Muscle layer of duodenum (tissue), 2 donors: Measurements from ENCODE around the gene TRDN.
A peak's percentile ranks its signal among the peaks of the same experiment; 100 is the strongest.

Source experiments
- H3K27ac ChIP-seq: one replicate; pipeline ENCODE4 v1.7.0; 2013; ENCODE audit warnings: mild to moderate bottlenecking, low read length
- H3K27me3 ChIP-seq: one replicate; pipeline ENCODE4 v1.7.0; 2013; ENCODE audit warnings: low read depth, mild to moderate bottlenecking, control low read depth, low read length
- H3K36me3 ChIP-seq, 2 donors: one replicate each; pipeline ENCODE4 v1.7.0; 2013; ENCODE audit warnings: low read length in 2 of 2, control low read depth in 1 of 2, mild to moderate bottlenecking in 1 of 2; ENCODE audit not compliant: insufficient read depth in 2 of 2, control insufficient read depth in 1 of 2
- H3K4me1 ChIP-seq, 2 donors: one replicate each; pipeline ENCODE4 v1.7.0; 2013; ENCODE audit warnings: low read length in 2 of 2, mild to moderate bottlenecking in 2 of 2, control low read depth in 1 of 2, moderate library complexity in 1 of 2; ENCODE audit not compliant: insufficient read depth in 2 of 2, control insufficient read depth in 1 of 2
- H3K4me3 ChIP-seq, 2 donors: one replicate each; pipeline ENCODE4 v1.7.0; 2013; ENCODE audit warnings: low read length in 2 of 2, low read depth in 1 of 2, mild to moderate bottlenecking in 1 of 2
- H3K9me3 ChIP-seq, 2 donors: one replicate each; pipeline ENCODE4 v1.7.0; 2013; ENCODE audit warnings: low read length in 2 of 2, control low read depth in 1 of 2, mild to moderate bottlenecking in 1 of 2; ENCODE audit not compliant: control insufficient read depth in 1 of 2
- donor health status: healthy.

TRDN gene

GRCh38 chr6:123207967-123208510 is 428.7 kb downstream of the TRDN start:
- H3K27me3 ChIP-seq: no peaks in the 10 kb centered on the region
- no peaks in the 10 kb centered on the region for H3K9me3 ChIP-seq
- no peak overlapping the region for H3K27ac ChIP-seq

GRCh38 chr6:123203928-123204327 is 432.8 kb downstream of the TRDN start:
- no peaks in the 10 kb centered on the region for H3K36me3 ChIP-seq
- peaks cover 0 to 5% of the 10 kb centered on the region in 2 donors for H3K9me3 ChIP-seq
- no peak overlapping the region for H3K4me3 ChIP-seq
- H3K4me1 ChIP-seq: no peaks in the 10 kb centered on the region
- H3K27ac ChIP-seq: no peak overlapping the region
- no peaks in the 10 kb centered on the region for H3K27me3 ChIP-seq

More at GRCh38 chr6:123207967-123208510, 428.7 kb downstream of the TRDN start:
- Histone ChIP-seq H3K4me3 (no peak overlapping the region), H3K4me1 (no peaks in the 10 kb centered on the region), H3K36me3 (no peaks in the 10 kb centered on the region)

GRCh38 chr6:123201869-123202372 is 434.8 kb downstream of the TRDN start:
- Histone ChIP-seq H3K9me3 (peaks cover 0 to 5% of the 10 kb centered on the region in 2 donors), H3K4me3 (peak overlapping the region in 1 of 2 donors; percentile 19), H3K4me1 (no peaks in the 10 kb centered on the region), H3K27ac (no peak overlapping the region), H3K27me3 (no peaks in the 10 kb centered on the region), H3K36me3 (no peaks in the 10 kb centered on the region)

GRCh38 chr6:123193298-123193697 is 443.5 kb downstream of the TRDN start:
- Histone ChIP-seq H3K36me3 (no peaks in the 10 kb centered on the region), H3K4me3 (no peak overlapping the region), H3K27me3 (no peaks in the 10 kb centered on the region), H3K9me3 (no peaks in the 10 kb centered on the region), H3K27ac (no peak overlapping the region), H3K4me1 (no peaks in the 10 kb centered on the region)

- no peaks in the 10 kb centered on the region for H3K9me3 ChIP-seq
- no peaks in the 10 kb centered on the region for H3K36me3 ChIP-seq
- no peaks in the 10 kb centered on the region for H3K4me1 ChIP-seq
- no peak overlapping the region for H3K27ac ChIP-seq
- H3K4me3 ChIP-seq: no peak overlapping the region
- no peaks in the 10 kb centered on the region for H3K27me3 ChIP-seq
These were observed 446.9 kb downstream of the TRDN start for GRCh38 chr6:123189816-123190215.

GRCh38 chr6:123182998-123183397 is 453.8 kb downstream of the TRDN start:
- no peaks in the 10 kb centered on the region for H3K27me3 ChIP-seq

GRCh38 chr6:123176706-123177105 is 460.0 kb downstream of the TRDN start:
- Histone ChIP-seq H3K27me3 (no peaks in the 10 kb centered on the region), H3K9me3 (no peaks in the 10 kb centered on the region), H3K4me1 (no peaks in the 10 kb centered on the region), H3K27ac (no peak overlapping the region), H3K36me3 (no peaks in the 10 kb centered on the region), H3K4me3 (no peak overlapping the region)

More at GRCh38 chr6:123182998-123183397, 453.8 kb downstream of the TRDN start:
- Histone ChIP-seq H3K27ac (no peak overlapping the region), H3K9me3 (peaks cover 0 to 8% of the 10 kb centered on the region in 2 donors), H3K36me3 (no peaks in the 10 kb centered on the region), H3K4me1 (no peaks in the 10 kb centered on the region), H3K4me3 (no peak overlapping the region)

- H3K4me1 ChIP-seq: no peaks in the 10 kb centered on the region
- H3K9me3 ChIP-seq: no peaks in the 10 kb centered on the region
- H3K27me3 ChIP-seq: no peaks in the 10 kb centered on the region
- H3K4me3 ChIP-seq: no peak overlapping the region
- H3K27ac ChIP-seq: no peak overlapping the region
- no peaks in the 10 kb centered on the region for H3K36me3 ChIP-seq
These were observed 465.2 kb downstream of the TRDN start for GRCh38 chr6:123171341-123172115.

GRCh38 chr6:123169774-123170095 is 467.0 kb downstream of the TRDN start:
- no peak overlapping the region for H3K4me3 ChIP-seq
- no peaks in the 10 kb centered on the region for H3K36me3 ChIP-seq
- no peak overlapping the region for H3K27ac ChIP-seq
- no peaks in the 10 kb centered on the region for H3K4me1 ChIP-seq
- H3K9me3 ChIP-seq: no peaks in the 10 kb centered on the region
- no peaks in the 10 kb centered on the region for H3K27me3 ChIP-seq

GRCh38 chr6:123168892-123169773 is 467.6 kb downstream of the TRDN start:
- Histone ChIP-seq H3K4me3 (no peak overlapping the region), H3K4me1 (no peaks in the 10 kb centered on the region), H3K9me3 (no peaks in the 10 kb centered on the region), H3K36me3 (no peaks in the 10 kb centered on the region), H3K27me3 (no peaks in the 10 kb centered on the region), H3K27ac (no peak overlapping the region)

GRCh38 chr6:123168466-123168865 is 468.3 kb downstream of the TRDN start:
- Histone ChIP-seq H3K27me3 (no peaks in the 10 kb centered on the region), H3K9me3 (no peaks in the 10 kb centered on the region), H3K4me1 (no peaks in the 10 kb centered on the region), H3K4me3 (no peak overlapping the region), H3K36me3 (no peaks in the 10 kb centered on the region), H3K27ac (no peak overlapping the region)
